Neuron (in vitro differentiated cells): ENCODE results near the gene ZC3H12C.
"Not testable (repeated sequence)": the region's sequence is repeated elsewhere in the genome, so short reads cannot be mapped to it uniquely, and the experiment has no call there.

Source experiments
- H2AFZ ChIP-seq: one replicate; pipeline ENCODE4 v1.6.1; 2013; ENCODE audit warnings: low read depth, mild to moderate bottlenecking, inconsistent platforms, low read length, moderate library complexity
- H3K27me3 ChIP-seq: one replicate; pipeline ENCODE4 v1.6.1; 2013; ENCODE audit warnings: low read length; ENCODE audit not compliant: insufficient read depth
- H3K36me3 ChIP-seq: one replicate; pipeline ENCODE4 v1.6.1; 2013; ENCODE audit warnings: low read length; ENCODE audit not compliant: insufficient read depth
- H3K4me1 ChIP-seq: one replicate; pipeline ENCODE4 v1.6.1; 2013; ENCODE audit warnings: low read length; ENCODE audit not compliant: insufficient read depth
- H3K4me3 ChIP-seq: 2 replicates; pipeline ENCODE4 v1.5.1; 2013; ENCODE audit warnings: mild to moderate bottlenecking, low read length, moderate library complexity
- H3K9me3 ChIP-seq: one replicate; pipeline ENCODE4 v1.6.1; 2013; ENCODE audit warnings: low read length

Gene ZC3H12C

DNA sequence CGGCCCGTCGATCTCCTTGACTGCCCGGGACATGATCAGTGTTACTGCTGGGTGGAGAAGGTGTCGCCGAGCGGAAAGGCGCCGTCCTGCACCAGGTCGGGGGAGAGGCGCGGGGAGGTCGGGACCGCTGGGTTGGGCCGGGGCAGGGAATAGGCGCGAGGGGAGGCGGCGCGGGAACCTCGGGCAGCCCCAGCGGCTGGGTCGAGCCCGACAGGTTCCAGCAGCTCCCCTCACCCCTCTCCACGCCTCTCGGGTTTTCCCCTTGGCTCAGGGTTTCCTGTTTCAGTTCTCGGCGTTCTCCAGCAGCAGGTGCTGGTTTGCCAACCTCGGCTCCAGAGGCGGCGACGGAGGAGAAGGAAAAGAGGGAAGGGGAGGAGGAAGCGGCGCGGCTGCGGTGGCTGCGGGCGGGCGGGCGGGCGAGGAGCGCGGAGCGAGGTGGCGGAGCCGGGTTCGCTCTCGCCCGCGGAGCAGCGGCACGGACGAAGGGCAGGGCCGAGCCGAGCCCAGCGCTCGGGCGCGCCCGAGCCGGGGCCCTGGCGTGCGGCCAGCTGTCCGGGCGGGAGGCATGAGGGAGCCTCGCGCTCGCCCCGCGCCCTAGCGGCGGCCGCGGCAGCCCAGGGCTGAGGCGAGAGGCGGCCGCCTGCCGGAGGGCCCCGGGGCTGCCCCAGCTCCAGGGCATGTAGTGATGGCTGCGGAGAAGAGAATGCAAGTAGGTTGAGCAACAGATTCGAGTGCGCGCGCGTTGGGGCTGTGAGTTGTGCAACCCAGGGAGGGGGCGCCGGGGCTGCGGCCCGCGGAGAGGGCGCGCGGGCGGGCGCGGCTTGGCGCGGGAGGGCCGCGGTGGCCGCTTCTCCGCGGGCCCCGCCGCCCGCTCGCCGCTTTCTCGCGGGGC, at the start of gene ZC3H12C:
Gene ZC3H12C (plus strand): TSS at position 878 of the 892 bp plus-strand sequence. CDS start 20 bp downstream, outside the sequence.
- Histone ChIP-seq H3K27me3 (no peaks in the 10 kb centered on the region), H3K4me3 (peak within 1 kb of the TSS; percentile 93), H3K36me3 (no peaks in the 10 kb centered on the region), H3K4me1 (peaks cover 20% of the 10 kb centered on the region), H2AFZ (peak within 1 kb of the TSS; percentile 97), H3K9me3 (no peaks in the 10 kb centered on the region)

DNA sequence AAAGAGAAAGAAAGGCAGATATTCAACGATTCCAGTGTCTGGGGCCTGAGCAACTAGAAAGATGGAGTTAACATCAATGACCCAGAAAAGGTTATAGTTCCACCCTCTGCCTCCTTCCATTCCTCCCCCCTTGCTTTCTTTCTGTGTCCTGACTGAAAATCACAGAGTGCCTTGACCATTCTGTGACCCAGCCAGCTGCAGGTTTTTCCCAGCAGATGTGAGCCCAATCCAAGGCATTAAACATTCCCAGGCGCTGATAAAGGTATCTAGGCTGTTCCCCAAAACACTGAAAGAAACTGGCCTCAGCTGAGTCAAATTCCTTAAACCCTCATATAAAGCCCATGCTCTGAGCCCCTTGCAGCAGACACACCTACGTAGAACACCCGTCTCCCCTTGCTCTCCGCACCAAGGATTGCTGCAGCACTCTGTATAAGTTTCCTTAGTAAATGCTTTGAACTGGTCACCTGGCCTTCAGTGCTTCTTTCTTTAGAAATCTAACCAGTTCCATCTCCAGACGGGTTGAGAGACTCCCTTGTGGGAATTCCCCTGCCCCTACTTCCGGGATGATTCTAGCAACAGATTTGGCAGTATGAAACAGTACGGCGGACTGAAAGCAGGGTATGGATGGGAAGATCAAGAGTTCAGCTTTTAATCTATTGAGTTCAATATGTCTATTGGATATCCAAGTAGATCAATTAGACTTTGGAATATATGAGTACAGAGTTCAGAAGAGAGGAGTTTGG, 48.8 kb upstream of the ZC3H12C start:
- no peak overlapping the region for H3K4me3 ChIP-seq
- no peaks in the 10 kb centered on the region for H3K27me3 ChIP-seq
- H3K36me3 ChIP-seq: no peaks in the 10 kb centered on the region
- H3K9me3 ChIP-seq: peaks cover 2% of the 10 kb centered on the region
- H3K4me1 ChIP-seq: no peaks in the 10 kb centered on the region
- no peak overlapping the region for H2AFZ ChIP-seq

DNA sequence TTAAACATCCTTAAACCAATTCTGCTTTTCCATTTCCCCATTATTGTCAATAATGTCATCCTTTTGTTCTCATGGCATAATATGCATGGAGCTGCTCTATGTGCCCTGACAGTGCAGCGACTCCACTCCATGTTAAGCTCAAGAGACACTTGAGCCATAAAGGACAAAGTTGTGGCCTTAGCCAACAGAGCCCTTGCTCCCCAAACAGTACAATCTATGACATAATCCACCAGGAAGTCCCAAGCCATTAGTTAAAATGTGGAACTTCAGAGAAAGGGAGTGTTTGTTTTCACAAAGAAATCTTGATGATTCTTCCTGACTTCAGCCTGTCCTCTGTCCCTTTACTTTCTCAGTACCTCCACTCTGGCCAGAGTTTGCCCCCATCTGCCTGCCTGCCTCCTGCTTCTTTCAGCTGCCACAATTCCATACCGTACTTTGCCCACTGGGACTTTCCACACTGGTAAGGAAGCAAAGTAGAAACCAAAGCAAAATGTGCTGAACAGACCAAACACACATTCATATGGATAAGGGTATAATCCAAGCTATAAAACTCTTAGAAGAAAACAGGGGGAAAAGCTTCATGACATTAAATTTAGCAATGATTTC, 46.3 kb upstream of the ZC3H12C start:
- Histone ChIP-seq H3K36me3 (no peaks in the 10 kb centered on the region), H2AFZ (no peak overlapping the region), H3K4me3 (no peak overlapping the region), H3K27me3 (no peaks in the 10 kb centered on the region), H3K4me1 (no peaks in the 10 kb centered on the region), H3K9me3 (no peaks in the 10 kb centered on the region)

DNA sequence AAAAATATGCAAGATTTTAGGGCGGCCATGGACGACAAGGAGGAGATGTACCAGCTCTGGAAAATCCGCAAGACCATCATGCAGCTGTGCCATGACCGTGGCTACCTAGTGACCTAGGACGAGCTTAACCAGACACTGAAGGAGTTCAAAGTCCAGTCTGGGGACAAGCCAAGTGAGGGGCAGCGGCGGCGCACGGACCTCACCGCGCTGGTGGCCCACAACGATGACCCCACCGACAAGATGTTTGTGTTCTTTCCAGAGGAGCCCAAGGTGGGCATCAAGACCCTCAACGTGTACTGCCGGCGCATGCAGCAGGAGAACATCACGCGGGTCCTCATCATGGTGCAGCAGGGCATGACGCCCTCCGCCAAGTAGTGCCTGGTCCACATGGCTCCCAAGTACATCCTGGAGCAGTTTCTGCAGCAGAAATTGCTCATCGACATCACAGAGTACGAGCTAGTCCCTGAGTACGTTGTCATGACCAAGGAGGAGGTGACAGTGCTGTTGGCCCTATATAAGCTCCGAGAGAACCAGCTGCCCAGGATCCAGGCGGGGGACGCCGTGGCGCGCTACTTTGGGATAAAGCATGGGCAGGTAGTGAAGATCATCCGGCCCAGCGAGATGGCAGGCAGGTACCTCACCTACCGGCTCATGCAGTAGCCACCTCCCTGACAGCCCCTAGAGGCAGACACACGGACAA, 43.5 kb upstream of the ZC3H12C start:
- Histone ChIP-seq H2AFZ (no peak overlapping the region), H3K36me3 (no peaks in the 10 kb centered on the region), H3K27me3 (no peaks in the 10 kb centered on the region), H3K4me1 (no peaks in the 10 kb centered on the region), H3K4me3 (no peak overlapping the region), H3K9me3 (no peaks in the 10 kb centered on the region)

DNA sequence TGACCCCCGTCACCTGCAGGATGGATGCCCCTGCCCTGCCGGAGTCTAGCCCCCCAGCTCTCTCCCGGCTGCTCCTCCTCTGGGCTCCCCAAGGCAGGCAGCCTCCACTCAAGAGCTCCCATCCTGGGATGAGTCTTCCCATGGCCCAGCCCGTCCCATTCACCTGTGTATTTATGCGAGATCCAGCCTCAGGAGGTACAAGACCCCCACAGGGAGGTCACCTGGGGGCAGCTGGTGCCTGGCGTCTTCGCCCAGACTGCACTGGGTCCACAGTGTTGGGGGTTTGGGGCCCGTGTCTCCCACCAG, 43.0 kb upstream of the ZC3H12C start:
- no peak overlapping the region for H3K4me3 ChIP-seq
- H3K27me3 ChIP-seq: no peaks in the 10 kb centered on the region
- no peaks in the 10 kb centered on the region for H3K36me3 ChIP-seq
- H2AFZ ChIP-seq: no peak overlapping the region
- no peaks in the 10 kb centered on the region for H3K4me1 ChIP-seq
- H3K9me3 ChIP-seq: no peaks in the 10 kb centered on the region

DNA sequence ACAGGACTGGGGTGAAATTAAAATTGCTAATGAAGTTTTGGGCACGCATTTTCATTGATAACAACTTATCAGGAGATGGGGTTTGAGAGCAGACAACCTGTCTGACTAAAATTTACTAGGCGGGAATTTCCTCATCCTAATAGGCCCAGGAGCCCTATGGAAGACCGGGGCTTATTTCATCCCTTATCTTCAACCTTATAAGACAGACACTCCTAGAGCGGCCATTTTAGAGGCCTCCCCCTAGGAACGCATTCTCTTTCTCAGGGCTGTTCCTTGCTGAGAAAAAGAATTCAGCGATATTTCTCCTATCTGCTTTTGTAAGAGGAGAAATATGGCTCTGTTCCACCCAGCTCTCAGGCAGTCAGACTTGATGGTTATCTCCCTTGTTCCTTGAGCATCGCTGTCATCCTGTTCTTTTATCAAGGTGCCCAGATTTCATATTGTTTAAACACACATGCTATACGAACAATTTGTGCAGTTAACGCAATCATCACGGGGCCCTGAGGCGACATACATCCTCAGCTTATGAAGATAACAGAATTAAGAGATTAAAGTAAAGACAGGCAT, 39.3 kb upstream of the ZC3H12C start:
- Histone ChIP-seq H3K4me3 (no peak overlapping the region), H3K9me3 (no peaks in the 10 kb centered on the region), H2AFZ (no peak overlapping the region), H3K27me3 (no peaks in the 10 kb centered on the region), H3K4me1 (peaks cover 2% of the 10 kb centered on the region), H3K36me3 (no peaks in the 10 kb centered on the region)

DNA sequence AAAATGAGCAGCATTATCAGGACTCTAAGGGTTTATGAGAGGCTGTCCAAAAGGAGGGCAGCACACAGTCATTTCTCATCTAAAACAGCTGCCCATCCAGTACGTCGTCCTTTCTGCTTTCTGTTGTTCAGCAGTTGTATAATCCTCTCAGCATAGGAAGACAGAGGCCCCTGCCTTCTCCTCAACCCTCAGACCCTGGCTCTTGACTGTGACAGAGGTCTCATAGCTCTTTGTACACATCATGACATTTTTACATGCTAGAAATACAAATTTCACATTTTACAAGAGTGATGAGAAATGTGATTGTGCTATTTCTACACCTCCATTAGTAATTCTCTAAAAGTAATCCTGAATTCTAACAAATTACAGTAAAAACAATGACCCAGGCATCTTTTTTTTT, 36.2 kb upstream of the ZC3H12C start:
- peaks cover 2% of the 10 kb centered on the region for H3K27me3 ChIP-seq
- no peaks in the 10 kb centered on the region for H3K36me3 ChIP-seq
- H3K9me3 ChIP-seq: no peaks in the 10 kb centered on the region
- peaks cover 2% of the 10 kb centered on the region for H3K4me1 ChIP-seq
- no peak overlapping the region for H3K4me3 ChIP-seq
- no peak overlapping the region for H2AFZ ChIP-seq

DNA sequence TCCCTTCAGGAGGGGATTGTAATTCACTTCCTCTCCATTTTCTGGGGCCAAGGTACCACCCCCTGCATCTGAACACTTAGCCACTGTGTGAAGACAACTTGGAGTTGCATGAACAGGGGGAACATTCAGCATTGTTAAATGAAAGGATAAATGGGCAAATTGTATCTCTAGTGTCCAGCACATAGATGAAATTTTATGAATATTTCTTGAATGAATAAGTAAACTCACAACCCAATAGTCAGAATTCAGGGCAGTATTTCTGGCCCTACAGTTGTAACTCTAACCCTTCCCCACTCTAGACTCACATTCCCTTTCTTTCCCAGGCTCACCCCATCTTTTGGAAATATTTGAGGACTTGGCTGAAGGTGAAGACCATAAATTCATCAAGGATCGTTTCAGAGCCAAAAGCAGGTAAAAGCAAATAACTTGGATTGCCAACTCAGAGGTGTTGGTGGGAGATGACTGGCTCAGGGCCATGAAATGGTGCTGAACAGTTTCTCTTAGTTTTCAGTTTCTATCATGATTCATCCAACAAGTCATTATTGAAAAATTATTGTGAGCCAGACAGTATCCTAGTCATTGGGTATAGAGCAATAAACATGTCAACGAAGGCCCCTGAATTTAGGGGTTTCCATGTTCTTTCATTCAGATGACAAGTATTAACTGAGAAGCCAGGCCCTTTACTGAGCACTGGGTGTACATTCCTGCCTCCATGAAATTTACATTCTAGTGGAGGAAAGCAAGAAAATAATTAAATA, 33.3 kb upstream of the ZC3H12C start:
- Histone ChIP-seq H3K9me3 (peaks cover 2% of the 10 kb centered on the region), H3K4me3 (no peak overlapping the region), H2AFZ (no peak overlapping the region), H3K27me3 (peaks cover 2% of the 10 kb centered on the region), H3K36me3 (no peaks in the 10 kb centered on the region), H3K4me1 (peaks cover 2% of the 10 kb centered on the region)

DNA sequence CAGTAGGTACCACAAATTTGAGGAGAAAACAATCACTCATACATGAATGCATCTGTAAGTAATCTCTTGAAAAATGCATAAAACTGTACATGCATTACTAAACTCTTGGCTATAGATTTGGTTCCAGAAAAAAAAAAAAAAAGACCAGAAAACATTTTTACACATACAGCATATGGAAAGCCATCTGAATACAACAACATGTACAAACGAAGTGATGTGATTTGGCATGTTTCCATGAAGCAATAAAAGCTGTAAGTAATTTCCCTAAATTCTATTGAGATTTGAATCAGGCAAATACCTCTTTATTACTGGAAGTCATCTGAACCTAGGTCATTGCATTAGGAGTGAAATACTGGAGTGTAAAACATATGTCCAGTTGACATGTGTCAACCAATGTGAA, 31.9 kb upstream of the ZC3H12C start:
- Histone ChIP-seq H3K4me3 (no peak overlapping the region), H3K36me3 (no peaks in the 10 kb centered on the region), H2AFZ (no peak overlapping the region), H3K27me3 (peaks cover 2% of the 10 kb centered on the region), H3K4me1 (peaks cover 2% of the 10 kb centered on the region), H3K9me3 (peaks cover 2% of the 10 kb centered on the region)

DNA sequence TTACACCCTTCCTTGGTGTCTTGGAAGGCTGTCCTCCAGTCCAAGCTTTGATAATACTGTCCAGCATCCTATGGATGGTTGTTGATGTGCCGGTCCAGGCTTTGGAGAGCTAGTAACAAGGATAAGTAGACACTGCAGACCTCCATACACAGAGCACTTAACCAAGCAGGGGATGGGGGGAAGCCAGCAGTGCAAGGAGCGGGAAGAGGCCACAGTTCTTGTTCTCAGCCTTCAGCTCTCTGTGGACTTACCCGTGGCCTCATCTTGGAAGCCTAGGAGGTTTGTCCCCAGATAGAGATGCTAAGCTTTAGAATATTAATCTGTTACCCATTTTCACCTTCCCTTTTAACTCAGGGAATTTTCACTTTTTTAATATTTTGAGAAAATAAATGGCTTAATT, 30.9 kb upstream of the ZC3H12C start:
- no peak overlapping the region for H2AFZ ChIP-seq
- no peaks in the 10 kb centered on the region for H3K36me3 ChIP-seq
- no peaks in the 10 kb centered on the region for H3K4me1 ChIP-seq
- H3K27me3 ChIP-seq: peaks cover 2% of the 10 kb centered on the region
- no peak overlapping the region for H3K4me3 ChIP-seq
- H3K9me3 ChIP-seq: peaks cover 2% of the 10 kb centered on the region

DNA sequence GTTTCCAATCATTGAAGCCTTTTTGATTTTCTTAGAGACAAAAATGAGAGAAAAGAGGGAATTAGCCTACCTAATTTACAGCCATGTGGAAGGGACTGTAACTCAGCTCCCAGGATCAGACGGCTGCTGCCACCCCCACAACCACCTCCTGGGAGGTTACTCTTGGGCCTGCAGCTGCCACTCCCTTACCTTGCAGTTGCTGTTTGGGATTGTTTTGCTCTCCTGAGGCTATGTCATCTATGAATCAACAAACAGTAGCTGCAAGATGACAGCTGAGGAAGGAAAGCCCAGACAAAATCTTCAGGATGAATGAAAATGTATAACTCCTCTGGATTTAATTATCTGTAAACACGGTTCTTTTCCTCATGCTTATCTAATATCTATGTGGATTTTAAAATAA, 28.0 kb upstream of the ZC3H12C start:
- Histone ChIP-seq H2AFZ (no peak overlapping the region), H3K36me3 (no peaks in the 10 kb centered on the region), H3K4me3 (no peak overlapping the region), H3K9me3 (peaks cover 2% of the 10 kb centered on the region), H3K27me3 (peaks cover 2% of the 10 kb centered on the region), H3K4me1 (peaks cover 3% of the 10 kb centered on the region)

DNA sequence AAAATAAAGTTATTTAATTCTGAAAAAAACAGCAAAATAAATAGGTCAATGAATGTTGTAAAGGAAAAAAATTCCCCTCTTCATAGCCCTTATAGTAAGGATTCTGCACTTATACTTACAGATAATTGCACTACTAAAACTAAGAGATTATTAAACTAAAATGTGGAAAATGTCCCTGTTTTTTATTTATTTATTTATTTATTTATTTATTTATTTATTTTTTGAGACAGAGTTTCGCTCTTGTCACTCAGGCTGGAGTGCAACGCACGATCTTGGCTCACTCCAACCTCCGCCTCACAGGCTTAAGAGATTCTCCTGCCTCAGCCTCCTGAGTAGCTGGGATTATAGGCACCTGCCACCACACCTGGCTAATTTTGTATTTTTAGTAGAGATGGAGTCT, 25.2 kb upstream of the ZC3H12C start:
- H3K4me3 ChIP-seq, H2AFZ ChIP-seq: not testable (repeated sequence)

More for the DNA sequence above, 25.2 kb upstream of the ZC3H12C start:
- not testable (repeated sequence) for H3K9me3 ChIP-seq, H3K4me1 ChIP-seq, H3K36me3 ChIP-seq, H3K27me3 ChIP-seq
